DOHH2 (cell line): ENCODE data around the gene FRY.

Experiments used
- EZH2phosphoT487 ChIP-seq: fragments of 200-600 bp; sonication (generic); IDR thresholded peaks from 2 replicates; pipeline ENCODE4 v1.6.1; 2017; ENCODE audit warnings: borderline replicate concordance, mild to moderate bottlenecking, antibody characterized with exemption, low read length, moderate library complexity, mixed read lengths
- TF ChIP-seq, protein P1 (sequence below): fragments of 200-600 bp; sonication (generic); IDR thresholded peaks from one replicate; pipeline ENCODE4 v1.5.1; 2014; ENCODE audit warnings: antibody characterized with exemption, mild to moderate bottlenecking, low read depth, low read length; ENCODE audit not compliant: poor library complexity, severe bottlenecking

DNA sequence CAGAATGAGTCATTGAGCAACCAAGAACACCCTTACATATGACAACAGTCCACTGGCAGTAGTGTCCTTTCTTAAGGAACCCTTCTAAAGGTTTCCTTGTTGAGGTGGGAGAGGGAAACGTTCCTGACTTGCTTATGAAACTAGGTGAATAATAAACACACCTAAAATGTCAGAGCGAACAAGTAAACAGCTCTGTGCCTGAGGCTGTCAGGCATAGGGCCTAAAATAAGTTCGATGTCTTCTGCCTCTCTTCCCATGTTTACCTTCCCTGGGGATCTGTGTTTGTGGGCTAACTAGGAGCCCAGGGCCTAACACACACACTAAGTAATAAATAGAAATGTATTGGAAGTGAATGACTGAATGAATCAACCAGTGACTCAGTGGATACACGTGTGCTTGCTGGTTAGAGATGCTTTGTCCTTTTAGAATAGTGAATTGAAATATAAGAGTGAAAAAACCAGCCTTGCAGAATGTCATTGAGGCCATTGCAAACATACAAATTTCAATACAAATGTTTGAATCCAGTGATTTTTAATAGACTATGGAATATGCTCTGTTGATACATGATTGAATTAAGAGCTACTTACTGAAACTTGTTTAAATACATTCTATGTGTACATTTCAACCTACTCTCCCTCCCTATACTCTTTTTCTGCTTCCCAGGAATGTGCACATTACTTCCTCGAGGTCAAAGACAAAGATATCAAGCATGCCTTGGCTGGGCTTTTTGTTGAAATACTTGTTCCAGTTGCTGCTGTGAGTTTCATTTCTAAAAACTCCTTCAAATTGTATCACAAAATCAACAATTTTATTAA lies 102.9 kb downstream of the FRY start:
- TF ChIP-seq, protein P1, sequence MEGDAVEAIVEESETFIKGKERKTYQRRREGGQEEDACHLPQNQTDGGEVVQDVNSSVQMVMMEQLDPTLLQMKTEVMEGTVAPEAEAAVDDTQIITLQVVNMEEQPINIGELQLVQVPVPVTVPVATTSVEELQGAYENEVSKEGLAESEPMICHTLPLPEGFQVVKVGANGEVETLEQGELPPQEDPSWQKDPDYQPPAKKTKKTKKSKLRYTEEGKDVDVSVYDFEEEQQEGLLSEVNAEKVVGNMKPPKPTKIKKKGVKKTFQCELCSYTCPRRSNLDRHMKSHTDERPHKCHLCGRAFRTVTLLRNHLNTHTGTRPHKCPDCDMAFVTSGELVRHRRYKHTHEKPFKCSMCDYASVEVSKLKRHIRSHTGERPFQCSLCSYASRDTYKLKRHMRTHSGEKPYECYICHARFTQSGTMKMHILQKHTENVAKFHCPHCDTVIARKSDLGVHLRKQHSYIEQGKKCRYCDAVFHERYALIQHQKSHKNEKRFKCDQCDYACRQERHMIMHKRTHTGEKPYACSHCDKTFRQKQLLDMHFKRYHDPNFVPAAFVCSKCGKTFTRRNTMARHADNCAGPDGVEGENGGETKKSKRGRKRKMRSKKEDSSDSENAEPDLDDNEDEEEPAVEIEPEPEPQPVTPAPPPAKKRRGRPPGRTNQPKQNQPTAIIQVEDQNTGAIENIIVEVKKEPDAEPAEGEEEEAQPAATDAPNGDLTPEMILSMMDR = no peak
- no peak for TF ChIP-seq EZH2phosphoT487
